Esophagus muscularis mucosa (tissue), 4 donors: ENCODE measurements around the gene BOC. TPM values are rescaled to one million over a fixed set of nuclear protein-coding genes. Genes with fewer than 3 reads are reported as not detected.

Experiments used
- DNase-seq: peaks from one replicate; pipeline ENCODE4 v3.0.0-alpha.2; 2017; ENCODE audit errors: extremely low spot score
- H3K27ac ChIP-seq, 4 donors: fragments of 200-600 bp; sonication (generic); replicated peaks in 1 of 4; 1 replicate in 3 of 4; 2 replicates in 1 of 4; pipeline ENCODE4 v1.5.1; 2016 to 2019; ENCODE audit warnings: mild to moderate bottlenecking in 1 of 4
- H3K27me3 ChIP-seq, 4 donors: fragments of 200-600 bp; sonication (generic); one replicate each; pipeline versions ENCODE4 v1.5.1 to v1.6.0; 2016 to 2019
- H3K36me3 ChIP-seq, 4 donors: fragments of 200-600 bp; sonication (generic); one replicate each; pipeline ENCODE4 v1.5.1; 2016 to 2019
- H3K4me1 ChIP-seq, 4 donors: fragments of 200-600 bp; sonication (generic); one replicate each; pipeline ENCODE4 v1.5.1; 2016 to 2019
- H3K4me3 ChIP-seq, 4 donors: fragments of 200-600 bp; sonication (generic); 1 replicate in 2 of 4; 2 replicates in 2 of 4; pipeline ENCODE4 v1.5.1; 2016 to 2019; ENCODE audit warnings: mild to moderate bottlenecking in 4 of 4, moderate library complexity in 1 of 4
- H3K9me3 ChIP-seq, 4 donors: fragments of 200-600 bp; sonication (generic); 1 replicate in 3 of 4; 2 replicates in 1 of 4; pipeline ENCODE4 v1.5.1; 2016 to 2019
- CTCF ChIP-seq, 3 experiments: fragments of 200-600 bp in 2 of 3; fragments of 450-650 bp in 1 of 3; sonication (generic) in 2 of 3; IDR thresholded peaks; one replicate each; pipeline ENCODE4 v1.5.1; 2017 to 2019; ENCODE audit warnings: antibody characterized with exemption in 3 of 3, mild to moderate bottlenecking in 2 of 3, moderate library complexity in 1 of 3
- EP300 ChIP-seq: sonication (generic); formaldehyde crosslinking; IDR thresholded peaks from one replicate; pipeline ENCODE4 v1.6.1; 2017; ENCODE audit warnings: antibody characterized with exemption
- POLR2A ChIP-seq: fragments of 450-650 bp; IDR thresholded peaks from one replicate; pipeline ENCODE4 v1.6.1; 2017; ENCODE audit warnings: antibody characterized with exemption, moderate library complexity, mild to moderate bottlenecking, low read depth
- POLR2AphosphoS5 ChIP-seq, 2 donors: sonication (generic); formaldehyde crosslinking; IDR thresholded peaks; one replicate each; pipeline ENCODE4 v1.6.1; 2017; ENCODE audit warnings: antibody characterized with exemption in 2 of 2
- WGBS: methylation state at CpG from one replicate; pipeline ENCODE4 v1.1.5; 2018; 5-methylcytosine and 5-hydroxymethylcytosine counted together
- intact Hi-C: fragments of 100-400 bp; cut with DNase I; formaldehyde crosslinking; loops from one replicate; pipeline ENCODE4 v1.15.1; 2023
- total RNA-seq, 4 donors: library from RNA; depleted of rRNA; stranded (reverse); fragments of >200 nt; gene quantifications; one replicate each; pipeline versions ENCODE4 v1.1.0 to v1.2.1, GENCODE V29; 2016

Gene BOC
- total RNA-seq, 4 donors from 2014 or later = 87.2 to 119 (median 90.8) TPM

DNA sequence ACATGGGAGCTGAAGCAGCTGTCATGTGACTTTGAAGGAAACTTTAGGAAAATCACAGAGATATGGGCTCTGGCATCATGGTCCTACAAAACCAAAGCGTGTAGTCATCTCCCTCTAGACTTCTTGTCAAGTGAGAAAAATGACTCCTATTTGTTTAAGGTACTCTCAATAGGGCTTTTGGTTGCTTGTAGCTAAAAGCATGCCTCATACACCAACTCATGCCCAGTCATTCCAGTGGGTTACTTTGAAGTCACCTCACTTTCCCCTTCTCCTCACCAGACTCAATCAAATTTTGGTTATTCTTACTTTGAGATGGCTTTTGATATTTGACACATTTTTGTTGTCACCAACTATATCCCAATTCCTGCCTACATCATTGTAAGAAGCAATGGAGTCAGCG is 81.6 kb downstream of the BOC start:
- intact Hi-C loops = no loop called here
- Histone ChIP-seq H3K4me3 (no peak overlapping the region), H3K27me3 (no peaks in the 10 kb centered on the region), H3K9me3 (no peaks in the 10 kb centered on the region), H3K36me3 (no peaks in the 10 kb centered on the region), H3K27ac (no peak overlapping the region), H3K4me1 (peaks cover 0 to 18% (median 12%) of the 10 kb centered on the region in 4 donors)
- WGBS = 94% methylated on average over 2 of the region's 2 CpGs
- TF ChIP-seq EP300 = no peak
- no peak for TF ChIP-seq POLR2A
- no peak for TF ChIP-seq CTCF (IDR thresholded peaks at IDR 0.05)
- TF ChIP-seq POLR2AphosphoS5 (IDR thresholded peaks at IDR 0.05) = no peak
- peak; percentile 26 for DNase-seq

- Histone ChIP-seq H3K4me1 (peaks cover 0 to 14% (median 10%) of the 10 kb centered on the region in 4 donors), H3K36me3 (no peaks in the 10 kb centered on the region), H3K9me3 (no peaks in the 10 kb centered on the region), H3K27me3 (no peaks in the 10 kb centered on the region), H3K4me3 (no peak overlapping the region), H3K27ac (no peak overlapping the region)
- intact Hi-C loops = no loop called here
- 89% methylated on average over 1 of the region's 1 CpG for WGBS
- DNase-seq = peak; percentile 5
- no peak for TF ChIP-seq CTCF (IDR thresholded peaks at IDR 0.05)
- TF ChIP-seq POLR2A = no peak
- TF ChIP-seq EP300 = no peak
- no peak for TF ChIP-seq POLR2AphosphoS5 (IDR thresholded peaks at IDR 0.05)
Measured at GRCh38 chr3:113293348-113293747, 82.0 kb downstream of the BOC start.

- H3K4me1 ChIP-seq = peaks cover 0 to 12% (median 7%) of the 10 kb centered on the region in 4 donors
- no peak overlapping the region for H3K4me3 ChIP-seq
- H3K9me3 ChIP-seq = no peaks in the 10 kb centered on the region
- TF ChIP-seq POLR2A = no peak
- no peak for TF ChIP-seq EP300
- TF ChIP-seq POLR2AphosphoS5 (IDR thresholded peaks at IDR 0.05) = no peak
- TF ChIP-seq CTCF (IDR thresholded peaks at IDR 0.05) = no peak
- intact Hi-C loops = no loop called here
- DNase-seq = no peak
- H3K36me3 ChIP-seq = no peaks in the 10 kb centered on the region
- no peak overlapping the region for H3K27ac ChIP-seq
- no peaks in the 10 kb centered on the region for H3K27me3 ChIP-seq
Measured at GRCh38 chr3:113295463-113295862, 84.1 kb downstream of the BOC start.

DNA sequence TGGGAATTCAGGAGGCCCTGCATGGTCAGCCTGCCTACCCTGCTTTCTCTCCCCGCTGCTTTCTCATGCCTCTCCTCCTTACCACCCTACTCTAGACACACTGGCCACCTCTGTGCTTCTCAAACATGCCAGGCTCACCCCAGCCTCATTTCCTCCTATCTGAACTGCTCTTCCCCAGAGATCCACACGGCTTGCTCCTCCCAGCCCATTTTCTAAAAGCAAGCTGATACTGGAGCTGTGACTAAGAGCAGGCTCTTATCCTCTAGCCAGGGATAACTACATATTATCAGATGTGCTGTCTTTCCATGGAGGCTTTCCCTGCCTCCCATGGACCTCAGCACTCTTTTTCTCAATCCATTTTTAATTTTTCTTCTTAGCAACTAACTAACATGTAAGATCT is 85.9 kb downstream of the BOC start:
- intact Hi-C loops = no loop called here
- Histone ChIP-seq H3K9me3 (no peaks in the 10 kb centered on the region), H3K27me3 (no peaks in the 10 kb centered on the region), H3K4me3 (no peak overlapping the region), H3K36me3 (no peaks in the 10 kb centered on the region), H3K27ac (no peak overlapping the region), H3K4me1 (no peaks in the 10 kb centered on the region)
- WGBS = 75% methylated on average over 2 of the region's 2 CpGs
- no peak for DNase-seq
- no peak for TF ChIP-seq POLR2AphosphoS5 (IDR thresholded peaks at IDR 0.05)
- TF ChIP-seq CTCF (IDR thresholded peaks at IDR 0.05) = no peak
- no peak for TF ChIP-seq EP300
- no peak for TF ChIP-seq POLR2A

DNA sequence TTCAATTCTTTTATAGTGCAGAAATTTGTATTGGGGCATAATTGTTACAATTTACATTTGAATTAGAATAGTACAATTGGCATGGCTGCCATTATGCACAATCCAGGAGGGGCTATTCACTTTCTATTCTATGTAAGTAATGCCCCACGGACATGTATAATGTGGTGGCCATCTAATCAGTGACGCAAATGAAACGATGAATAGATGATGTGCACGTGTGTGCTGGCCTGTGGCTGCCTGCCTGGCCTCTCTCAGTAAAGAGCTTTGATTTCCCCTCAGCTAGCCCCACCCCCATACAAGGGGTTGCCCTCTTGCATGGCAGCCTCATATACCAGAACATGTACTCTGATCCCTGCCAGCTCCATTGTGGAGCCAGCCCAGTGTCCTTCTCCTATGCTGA is 86.5 kb downstream of the BOC start:
- no peak for DNase-seq
- Histone ChIP-seq H3K36me3 (no peaks in the 10 kb centered on the region), H3K4me3 (no peak overlapping the region), H3K27me3 (no peaks in the 10 kb centered on the region), H3K9me3 (no peaks in the 10 kb centered on the region), H3K27ac (no peak overlapping the region), H3K4me1 (no peaks in the 10 kb centered on the region)
- no peak for TF ChIP-seq POLR2A
- no peak for TF ChIP-seq POLR2AphosphoS5 (IDR thresholded peaks at IDR 0.05)
- TF ChIP-seq EP300 = no peak
- TF ChIP-seq CTCF (IDR thresholded peaks at IDR 0.05) = no peak
- intact Hi-C loops = no loop called here
- WGBS = 90% methylated on average over 4 of the region's 4 CpGs
